ENCODE data around the gene GPLD1.

DNA sequence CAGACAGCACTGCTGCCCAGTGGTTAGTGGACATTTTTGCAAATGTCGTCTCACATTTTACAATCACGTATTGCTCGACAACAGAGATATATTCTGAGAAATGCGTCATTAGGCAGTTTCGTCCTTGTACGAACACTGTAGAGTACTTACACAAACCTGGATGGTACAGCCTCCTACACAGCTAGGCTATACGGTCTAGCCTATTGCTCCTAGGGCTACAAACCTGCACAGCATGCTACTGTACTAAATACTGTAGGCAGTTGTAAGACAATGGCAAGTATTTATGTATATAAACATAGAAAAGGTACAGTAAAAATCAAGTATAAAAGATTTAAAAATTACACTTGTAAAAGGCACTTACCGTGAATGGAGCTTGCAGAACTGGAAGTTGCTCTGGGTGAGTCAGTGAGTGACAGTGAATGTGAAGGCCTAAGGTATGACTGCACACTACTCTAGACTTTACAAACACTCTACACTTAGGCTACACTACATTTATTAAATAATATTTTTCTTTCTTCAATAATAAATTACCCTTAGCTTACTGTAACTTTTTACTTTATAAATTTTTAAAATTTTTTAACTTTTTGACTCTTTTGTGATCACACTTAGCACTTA is 48.5 kb upstream of the GPLD1 start:
- no peak for TF ChIP-seq GATA2 (IDR thresholded peaks at IDR 0.05; ENCODE audit: low read depth, low read length)
- TF ChIP-seq GATA3 (IDR thresholded peaks at IDR 0.05; ENCODE audit: low read depth, low read length): no peak
